Astrocyte of the spinal cord (primary cell): Measurements from ENCODE around the gene FARP1.
A peak's percentile ranks its signal among the peaks of the same experiment; 100 is the strongest.

Source experiments
- DNase-seq: peaks from one replicate; pipeline ENCODE4 v3.0.0; 2011; ENCODE audit warnings: low read depth, low spot score
- H3K4me3 ChIP-seq: 2 replicates; pipeline ENCODE4 v1.5.1; 2011; ENCODE audit warnings: low read depth, mild to moderate bottlenecking, low read length, moderate library complexity
- CTCF ChIP-seq: IDR thresholded peaks from 2 replicates; pipeline ENCODE4 v1.5.1; 2012; ENCODE audit warnings: low read depth, mild to moderate bottlenecking, low read length, inconsistent platforms
- in situ Hi-C: cut with HindIII; loops from 2 replicates; pipeline ENCODE4 v1.10.0; 2017; ENCODE audit warnings: low sequenced_read_pairs

FARP1 gene

GRCh38 chr13:98347756-98348155 lies 204.9 kb downstream of the FARP1 start:
- no peak for DNase-seq
- TF ChIP-seq CTCF, result no peak
- in situ Hi-C loops, result no loop called here
- no peak overlapping the region for H3K4me3 ChIP-seq

- no peak for DNase-seq
- H3K4me3 ChIP-seq, result no peak overlapping the region
- TF ChIP-seq CTCF, result no peak
- in situ Hi-C loops, result no loop called here
These were observed 205.7 kb downstream of the FARP1 start for GRCh38 chr13:98348466-98349200.

DNA sequence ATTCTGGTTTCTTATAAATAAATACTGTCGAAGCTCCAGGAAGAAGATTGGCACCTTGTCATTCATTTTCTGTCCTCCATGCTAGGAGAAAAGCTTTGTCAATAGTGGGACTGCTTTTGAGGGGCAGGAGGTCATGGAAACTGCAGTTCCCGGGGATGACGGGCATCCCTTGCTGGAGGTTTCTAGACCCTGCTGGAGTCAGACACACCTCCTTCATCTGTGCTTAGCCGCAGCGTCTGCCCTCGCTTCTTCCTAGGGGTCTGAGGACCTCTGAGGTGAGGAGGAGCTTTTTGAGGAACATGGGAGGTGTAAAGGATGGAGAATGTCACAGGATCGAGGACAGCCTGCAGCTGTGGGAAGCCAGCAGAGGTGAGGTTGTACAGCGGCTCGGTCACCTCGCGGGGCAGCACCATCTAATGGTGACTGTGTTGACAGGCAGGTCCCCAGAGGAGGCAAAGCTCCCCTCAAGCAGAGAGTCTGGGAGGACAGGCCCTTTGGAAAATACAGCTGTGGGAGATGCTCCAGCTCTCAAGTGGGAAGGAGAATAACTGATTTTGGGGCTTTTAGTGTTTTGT lies 206.9 kb downstream of the FARP1 start:
- H3K4me3 ChIP-seq, result no peak overlapping the region
- no peak for DNase-seq
- in situ Hi-C loops, result no loop called here
- peak; percentile 27 for TF ChIP-seq CTCF

GRCh38 chr13:98350746-98351330 lies 207.9 kb downstream of the FARP1 start:
- in situ Hi-C loops, result no loop called here
- no peak overlapping the region for H3K4me3 ChIP-seq
- no peak for TF ChIP-seq CTCF
- no peak for DNase-seq

- in situ Hi-C loops, result no loop called here
- no peak overlapping the region for H3K4me3 ChIP-seq
- no peak for TF ChIP-seq CTCF
- no peak for DNase-seq
These were observed 208.7 kb downstream of the FARP1 start for GRCh38 chr13:98351636-98352035.

DNA sequence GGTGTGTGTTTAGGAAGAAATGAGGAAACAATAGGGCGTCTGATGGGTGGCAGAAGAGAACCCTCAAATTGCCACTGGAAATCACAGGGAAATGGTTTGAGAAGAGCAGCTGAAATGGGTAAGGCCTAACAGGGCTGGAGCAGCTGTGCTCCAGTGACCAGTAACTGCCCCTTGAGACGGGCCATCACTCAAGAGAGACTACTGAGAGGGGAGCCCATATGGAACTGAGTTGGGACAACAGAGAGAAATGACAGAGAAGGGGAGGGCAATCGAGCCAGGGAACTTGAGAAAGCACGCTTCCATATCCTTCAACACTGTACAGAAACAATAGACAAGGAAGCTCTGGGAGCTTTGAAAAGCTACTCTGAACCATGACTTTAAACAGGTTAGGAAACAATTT lies 209.3 kb downstream of the FARP1 start:
- H3K4me3 ChIP-seq, result no peak overlapping the region
- DNase-seq, result no peak
- TF ChIP-seq CTCF, result no peak
- in situ Hi-C loops, result no loop called here
